Measurements from ENCODE around the gene IFITM10. TPM values are rescaled to one million over a fixed set of nuclear protein-coding genes. Genes with fewer than 3 reads are reported as not detected.

Gene IFITM10
- total RNA-seq, 2 donors from 2014 or later: 0.17 to 0.42 TPM

GRCh38 chr11:1753229-1753928 lies 3.0 kb upstream of the IFITM10 start:
- Mint-ChIP-seq H3K9me3 (no peaks in the 10 kb centered on the region), H3K27ac (no peak overlapping the region), H3K4me3 (no peak overlapping the region), H3K36me3 (ENCODE audit: low read depth) (peaks cover 27% of the 10 kb centered on the region), H3K27me3 (peaks cover 13% of the 10 kb centered on the region), H3K4me1 (peaks cover 8% of the 10 kb centered on the region)
- ATAC-seq (replicated peaks): no peak

- Mint-ChIP-seq H3K4me1 (peaks cover 7% of the 10 kb centered on the region), H3K27me3 (peaks cover 13% of the 10 kb centered on the region), H3K27ac (no peak overlapping the region), H3K4me3 (no peak overlapping the region), H3K9me3 (no peaks in the 10 kb centered on the region), H3K36me3 (ENCODE audit: low read depth) (peaks cover 27% of the 10 kb centered on the region)
- ATAC-seq (replicated peaks): no peak
Measured at GRCh38 chr11:1752907-1753228, 2.5 kb upstream of the IFITM10 start.

- Mint-ChIP-seq H3K36me3 (ENCODE audit: low read depth) (peaks cover 27% of the 10 kb centered on the region), H3K27ac (no peak overlapping the region), H3K4me1 (peaks cover 4% of the 10 kb centered on the region), H3K4me3 (no peak overlapping the region), H3K27me3 (peaks cover 13% of the 10 kb centered on the region), H3K9me3 (no peaks in the 10 kb centered on the region)
- ATAC-seq (replicated peaks): no peak
Measured at GRCh38 chr11:1751999-1752906, 1.9 kb upstream of the IFITM10 start.

GRCh38 chr11:1751531-1751921 lies 1.1 kb upstream of the IFITM10 start:
- ATAC-seq (replicated peaks): no peak
- Mint-ChIP-seq H3K27ac (no peak overlapping the region), H3K27me3 (peaks cover 13% of the 10 kb centered on the region), H3K4me3 (no peak overlapping the region), H3K9me3 (no peaks in the 10 kb centered on the region), H3K36me3 (ENCODE audit: low read depth) (peaks cover 27% of the 10 kb centered on the region), H3K4me1 (peaks cover 4% of the 10 kb centered on the region)

GRCh38 chr11:1750840-1751530 lies 590 bp upstream of the IFITM10 start:
- H3K27ac Mint-ChIP-seq: no peak overlapping the region
- peaks cover 3% of the 10 kb centered on the region for H3K9me3 Mint-ChIP-seq
- peaks cover 4% of the 10 kb centered on the region for H3K4me1 Mint-ChIP-seq
- H3K27me3 Mint-ChIP-seq: peaks cover 13% of the 10 kb centered on the region
- no peak for ATAC-seq (replicated peaks)
- H3K4me3 Mint-ChIP-seq: no peak overlapping the region
- peaks cover 26% of the 10 kb centered on the region for H3K36me3 Mint-ChIP-seq (ENCODE audit: low read depth)

- ATAC-seq (replicated peaks): no peak
- H3K4me1 Mint-ChIP-seq: peaks cover 8% of the 10 kb centered on the region
- peaks cover 13% of the 10 kb centered on the region for H3K27me3 Mint-ChIP-seq
- peaks cover 4% of the 10 kb centered on the region for H3K9me3 Mint-ChIP-seq
- peaks cover 14% of the 10 kb centered on the region for H3K36me3 Mint-ChIP-seq (ENCODE audit: low read depth)
- peak overlapping the region; percentile 15 for H3K4me3 Mint-ChIP-seq
- no peak overlapping the region for H3K27ac Mint-ChIP-seq
Measured at GRCh38 chr11:1749395-1750351, 722 bp downstream of the IFITM10 start.

- no peak overlapping the region for H3K27ac Mint-ChIP-seq
- peaks cover 13% of the 10 kb centered on the region for H3K27me3 Mint-ChIP-seq
- peaks cover 8% of the 10 kb centered on the region for H3K4me1 Mint-ChIP-seq
- no peak for ATAC-seq (replicated peaks)
- peaks cover 9% of the 10 kb centered on the region for H3K36me3 Mint-ChIP-seq (ENCODE audit: low read depth)
- no peak overlapping the region for H3K4me3 Mint-ChIP-seq
- H3K9me3 Mint-ChIP-seq: peaks cover 4% of the 10 kb centered on the region
Measured at GRCh38 chr11:1748636-1749394, 1.6 kb downstream of the IFITM10 start.

- H3K36me3 Mint-ChIP-seq (ENCODE audit: low read depth): peaks cover 5% of the 10 kb centered on the region
- peaks cover 8% of the 10 kb centered on the region for H3K4me1 Mint-ChIP-seq
- peaks cover 13% of the 10 kb centered on the region for H3K27me3 Mint-ChIP-seq
- no peak overlapping the region for H3K27ac Mint-ChIP-seq
- no peak overlapping the region for H3K4me3 Mint-ChIP-seq
- no peak for ATAC-seq (replicated peaks)
- peaks cover 4% of the 10 kb centered on the region for H3K9me3 Mint-ChIP-seq
Measured at GRCh38 chr11:1747753-1748635, 2.4 kb downstream of the IFITM10 start.

GRCh38 chr11:1746956-1747752 lies 3.2 kb downstream of the IFITM10 start:
- ATAC-seq (replicated peaks): no peak
- H3K9me3 Mint-ChIP-seq: peaks cover 4% of the 10 kb centered on the region
- H3K4me1 Mint-ChIP-seq: peaks cover 8% of the 10 kb centered on the region
- H3K36me3 Mint-ChIP-seq (ENCODE audit: low read depth): no peaks in the 10 kb centered on the region
- H3K27me3 Mint-ChIP-seq: peaks cover 13% of the 10 kb centered on the region
- H3K4me3 Mint-ChIP-seq: no peak overlapping the region
- H3K27ac Mint-ChIP-seq: no peak overlapping the region

GRCh38 chr11:1746511-1746931 lies 3.9 kb downstream of the IFITM10 start:
- peaks cover 8% of the 10 kb centered on the region for H3K4me1 Mint-ChIP-seq
- H3K36me3 Mint-ChIP-seq (ENCODE audit: low read depth): no peaks in the 10 kb centered on the region
- no peak overlapping the region for H3K27ac Mint-ChIP-seq
- H3K27me3 Mint-ChIP-seq: peaks cover 13% of the 10 kb centered on the region
- no peak overlapping the region for H3K4me3 Mint-ChIP-seq
- ATAC-seq (replicated peaks): no peak
- H3K9me3 Mint-ChIP-seq: peaks cover 4% of the 10 kb centered on the region

- Mint-ChIP-seq H3K27me3 (peaks cover 13% of the 10 kb centered on the region), H3K27ac (no peak overlapping the region), H3K9me3 (peaks cover 4% of the 10 kb centered on the region), H3K4me3 (no peak overlapping the region), H3K4me1 (peaks cover 8% of the 10 kb centered on the region), H3K36me3 (ENCODE audit: low read depth) (no peaks in the 10 kb centered on the region)
- ATAC-seq (replicated peaks): no peak
Measured at GRCh38 chr11:1745701-1746320, 4.6 kb downstream of the IFITM10 start.
